Measurements from ENCODE around the gene LHFPL2. TPM values are rescaled to one million over a fixed set of nuclear protein-coding genes. Genes with fewer than 3 reads are reported as not detected.

The LHFPL2 gene
- total and polyA plus RNA-seq, 2 of the 4 experiments (the other 2 are of a cell fraction) = 6.5 to 11.3 TPM

DNA sequence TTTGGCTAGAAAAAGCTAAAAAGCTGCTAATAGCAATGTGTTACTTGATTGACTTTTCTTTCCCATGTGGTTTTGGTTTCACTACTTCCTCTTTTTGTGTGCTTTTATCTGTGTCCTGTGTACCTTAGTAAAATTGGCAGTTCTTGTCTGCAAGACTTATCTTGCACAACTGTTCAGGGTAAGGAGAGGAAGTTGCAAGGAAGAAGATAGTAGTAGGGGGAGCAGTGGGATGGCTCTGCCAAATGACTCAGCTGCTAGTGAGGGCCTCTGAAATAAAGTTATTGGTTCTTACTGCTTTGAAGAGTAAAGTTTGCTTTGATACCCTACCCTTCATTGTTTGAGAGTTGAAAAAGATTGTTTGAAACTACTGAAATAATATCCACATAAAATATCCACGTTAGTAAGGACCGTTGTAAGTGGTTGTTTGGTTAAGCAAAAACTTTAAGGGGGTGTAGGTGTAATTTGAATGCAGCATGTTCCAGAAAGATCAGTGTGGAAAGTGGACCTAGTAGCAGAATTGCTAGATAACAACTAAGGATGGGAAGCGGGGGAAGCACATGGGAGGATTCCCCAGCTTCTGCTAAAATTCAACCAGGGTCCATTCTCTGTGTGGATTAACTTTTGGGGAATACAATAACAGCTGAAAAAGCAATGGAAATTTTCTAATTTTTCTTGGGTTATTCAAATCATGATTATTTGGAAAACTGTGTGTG is 164.6 kb downstream of the LHFPL2 start:
- in situ Hi-C loops (cut with MboI; ENCODE audit: low sequenced_read_pairs) = no loop called here
- no peak overlapping the region for H2BK20ac ChIP-seq (ENCODE audit: low read depth, low read length)

More for the DNA sequence above, 164.6 kb downstream of the LHFPL2 start:
- no peak overlapping the region for H3K4me2 ChIP-seq (ENCODE audit: low read depth, low read length)
- peaks cover 7 to 13% of the 10 kb centered on the region in 2 experiments; a peak in 1 of 4 replicates for H3K79me1 ChIP-seq (ENCODE audit: low read depth in 1 of 2, low read length in 2 of 2)
- H3K23ac ChIP-seq (ENCODE audit: low read depth, low read length) = no peak overlapping the region
- H3K9me1 ChIP-seq (ENCODE audit: insufficient read depth, low read length) = peaks cover 7% of the 10 kb centered on the region
- H4K20me1 ChIP-seq (ENCODE audit: insufficient read depth, low read length) = no peaks in the 10 kb centered on the region
- no peak for TF ChIP-seq RFX5 (IDR thresholded peaks at IDR 0.05; ENCODE audit: low read depth, low read length)
- no peak for TF ChIP-seq RAD21 (IDR thresholded peaks at IDR 0.05; ENCODE audit: low read length)
- no peak for TF ChIP-seq RCOR1 (IDR thresholded peaks at IDR 0.05; ENCODE audit: insufficient replicate concordance, low read length)
- peak; percentile 85 for TF ChIP-seq CEBPB (IDR thresholded peaks at IDR 0.05; ENCODE audit: low read depth, low read length)
- peaks cover 22% of the 10 kb centered on the region for H3K36me3 ChIP-seq (ENCODE audit: control insufficient read depth, insufficient read depth, low read length)
- ChIA-PET POLR2A (ENCODE audit: unreplicated experiment) (no interaction called here), CTCF (interaction anchor here (0.9 kb wide), 1 partner anchor 35 kb away, joined by 4 read pairs; no protein-coding TSS in a partner anchor)
- ATAC-seq (ENCODE audit: low read depth) (peak; percentile 85), DNase-seq (peak; percentile 77)
- H2BK15ac ChIP-seq (ENCODE audit: low read depth, low read length) = no peak overlapping the region
- H2BK5ac ChIP-seq (ENCODE audit: low read depth, low read length, poor library complexity, severe bottlenecking) = no peak overlapping the region
- H3K14ac ChIP-seq (replicated peaks; ENCODE audit: low read depth, low read length) = no peak overlapping the region
- H4K91ac ChIP-seq (ENCODE audit: insufficient read depth, low read depth, low read length) = no peak overlapping the region
- H3K56ac ChIP-seq (ENCODE audit: extremely low read depth, insufficient read depth, low read length) = no peak overlapping the region
- H2BK120ac ChIP-seq (ENCODE audit: low read depth, low read length) = no peak overlapping the region
- H4K5ac ChIP-seq (ENCODE audit: low read depth, low read length) = no peak overlapping the region
- intact Hi-C loops (cut with micrococcal nuclease) (loop anchor here (1.0 kb wide), 1 partner anchor 13 kb away; no protein-coding TSS in a partner anchor), dilution Hi-C loops (cut with HindIII; ENCODE audit: low sequenced_read_pairs, unreplicated experiment) (no loop called here)
- no peak overlapping the region for H3K4me3 ChIP-seq (ENCODE audit: insufficient read depth, low read depth, low read length)
- no peak overlapping the region for H2AK5ac ChIP-seq (ENCODE audit: low read depth, low read length)
- no peak overlapping the region for H2AK9ac ChIP-seq (replicated peaks; ENCODE audit: low read depth, low read length, poor library complexity)
- H3K9me3 ChIP-seq (ENCODE audit: control insufficient read depth, insufficient read depth, low read length) = no peaks in the 10 kb centered on the region
- peaks cover 2% of the 10 kb centered on the region for H3K4me1 ChIP-seq (ENCODE audit: control insufficient read depth, insufficient read depth, low read length)
- H3K4ac ChIP-seq (ENCODE audit: low read depth, low read length) = no peak overlapping the region
- H4K8ac ChIP-seq (ENCODE audit: low read depth in 2 of 2, low read length in 2 of 2) = no peak overlapping the region
- H2AFZ ChIP-seq (replicated peaks; ENCODE audit: low read length, poor library complexity) = no peak overlapping the region
- no peak overlapping the region for H3K27ac ChIP-seq (ENCODE audit: insufficient read depth, low read length)
- no peak overlapping the region for H3K9ac ChIP-seq (ENCODE audit: low read depth, low read length)
- no peaks in the 10 kb centered on the region for H3K27me3 ChIP-seq (ENCODE audit: control insufficient read depth, insufficient read depth, low read length)
- WGBS, 2 experiments (ENCODE audit: extremely low coverage in 2 of 2, insufficient read length in 1 of 2) = no CpG with 5 or more reads among the region's 3 CpGs
- no TSS peak for BruUV-seq (replicated peaks)
- H3K18ac ChIP-seq (ENCODE audit: low read depth, low read length) = no peak overlapping the region

Measured in IMR-90 (cell line).